ENCODE measurements around the gene KANK4. TPM values are rescaled to one million over a fixed set of nuclear protein-coding genes. Genes with fewer than 3 reads are reported as not detected.

The KANK4 gene
- total and polyA plus RNA-seq, 2 donors (not counting 1 experiment from before 2014, with no cell fraction given): not detected

DNA sequence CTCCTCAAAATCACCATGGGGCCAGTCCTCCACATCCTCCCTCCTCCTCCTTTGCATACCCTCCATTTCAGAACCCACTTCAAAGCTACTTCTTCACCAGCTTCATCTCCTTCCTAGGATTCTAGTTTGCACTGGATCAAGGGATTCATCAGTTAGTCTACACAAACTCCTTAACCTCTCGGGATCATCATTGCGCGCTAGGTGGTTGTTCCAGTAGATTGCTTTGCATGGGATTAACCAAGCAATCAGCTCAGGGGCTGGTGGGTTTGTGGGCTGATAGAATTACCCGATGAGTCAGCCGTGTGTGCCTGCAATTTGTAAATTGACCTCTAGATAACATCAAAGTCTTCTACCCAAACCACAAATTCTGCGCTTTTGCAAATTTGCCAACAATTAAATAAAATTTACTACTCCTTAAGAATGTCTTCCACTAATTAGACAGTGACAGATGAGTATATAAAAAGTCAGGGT, 7.7 kb downstream of the KANK4 start:
- DNase-seq (no peak), ATAC-seq (ENCODE audit: low read depth) (no peak)
- Histone ChIP-seq H2AFZ (ENCODE audit: insufficient read depth, low read depth, low read length, poor library complexity, severe bottlenecking) (no peak overlapping the region), H3K9ac (ENCODE audit: low read length) (no peak overlapping the region), H3K4me2 (replicated peaks; ENCODE audit: low read depth, low read length, poor library complexity, severe bottlenecking) (no peak overlapping the region), H3K27me3 (replicated peaks in 1 of 4; ENCODE audit: control extremely low read depth in 1 of 4, control insufficient read depth in 3 of 4, insufficient read depth in 4 of 4, low read length in 3 of 4) (peaks cover 0 to 2% (median 0%) of the 10 kb centered on the region in 4 experiments), H3K9me3 (ENCODE audit: control extremely low read depth in 1 of 3, control insufficient read depth in 2 of 3, insufficient read depth in 1 of 3, low read length in 2 of 3) (no peaks in the 10 kb centered on the region), H3K4me3 (ENCODE audit: control extremely low read depth in 1 of 5, extremely low read depth in 1 of 5, insufficient read depth in 1 of 5, low read depth in 2 of 5, low read length in 4 of 5) (no peak overlapping the region), H3K27ac (ENCODE audit: low read length in 2 of 2) (no peak overlapping the region), H3K79me2 (ENCODE audit: control insufficient read depth, insufficient read depth, low read length) (no peaks in the 10 kb centered on the region), H3K36me3 (replicated peaks in 1 of 2; ENCODE audit: control extremely low read depth in 1 of 2, control insufficient read depth in 1 of 2, extremely low read depth in 1 of 2, insufficient read depth in 2 of 2, low read length in 1 of 2) (no peaks in the 10 kb centered on the region), H3K4me1 (ENCODE audit: control insufficient read depth in 2 of 2, insufficient read depth in 2 of 2, low read length in 2 of 2) (no peaks in the 10 kb centered on the region), H4K20me1 (ENCODE audit: control insufficient read depth, insufficient read depth, low read length, poor library complexity, severe bottlenecking) (no peaks in the 10 kb centered on the region)
- H3K9me3 Mint-ChIP-seq (ENCODE audit: insufficient read depth): no peaks in the 10 kb centered on the region
- TF ChIP-seq, protein P1, sequence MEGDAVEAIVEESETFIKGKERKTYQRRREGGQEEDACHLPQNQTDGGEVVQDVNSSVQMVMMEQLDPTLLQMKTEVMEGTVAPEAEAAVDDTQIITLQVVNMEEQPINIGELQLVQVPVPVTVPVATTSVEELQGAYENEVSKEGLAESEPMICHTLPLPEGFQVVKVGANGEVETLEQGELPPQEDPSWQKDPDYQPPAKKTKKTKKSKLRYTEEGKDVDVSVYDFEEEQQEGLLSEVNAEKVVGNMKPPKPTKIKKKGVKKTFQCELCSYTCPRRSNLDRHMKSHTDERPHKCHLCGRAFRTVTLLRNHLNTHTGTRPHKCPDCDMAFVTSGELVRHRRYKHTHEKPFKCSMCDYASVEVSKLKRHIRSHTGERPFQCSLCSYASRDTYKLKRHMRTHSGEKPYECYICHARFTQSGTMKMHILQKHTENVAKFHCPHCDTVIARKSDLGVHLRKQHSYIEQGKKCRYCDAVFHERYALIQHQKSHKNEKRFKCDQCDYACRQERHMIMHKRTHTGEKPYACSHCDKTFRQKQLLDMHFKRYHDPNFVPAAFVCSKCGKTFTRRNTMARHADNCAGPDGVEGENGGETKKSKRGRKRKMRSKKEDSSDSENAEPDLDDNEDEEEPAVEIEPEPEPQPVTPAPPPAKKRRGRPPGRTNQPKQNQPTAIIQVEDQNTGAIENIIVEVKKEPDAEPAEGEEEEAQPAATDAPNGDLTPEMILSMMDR (IDR thresholded peaks at IDR 0.05): no peak
- ChIA-PET CTCF (no interaction called here), POLR2A (no interaction called here)
- H3K4me1 Mint-ChIP-seq: no peaks in the 10 kb centered on the region
- H3K27ac Mint-ChIP-seq: no peak overlapping the region
- H3K27me3 Mint-ChIP-seq: peaks cover 15% of the 10 kb centered on the region
- no CpG with 5 or more reads among the region's 6 CpGs for WGBS (ENCODE audit: insufficient coverage)
- intact Hi-C loops (cut with micrococcal nuclease): no loop called here
- no peak overlapping the region for H3K4me3 Mint-ChIP-seq

DNA sequence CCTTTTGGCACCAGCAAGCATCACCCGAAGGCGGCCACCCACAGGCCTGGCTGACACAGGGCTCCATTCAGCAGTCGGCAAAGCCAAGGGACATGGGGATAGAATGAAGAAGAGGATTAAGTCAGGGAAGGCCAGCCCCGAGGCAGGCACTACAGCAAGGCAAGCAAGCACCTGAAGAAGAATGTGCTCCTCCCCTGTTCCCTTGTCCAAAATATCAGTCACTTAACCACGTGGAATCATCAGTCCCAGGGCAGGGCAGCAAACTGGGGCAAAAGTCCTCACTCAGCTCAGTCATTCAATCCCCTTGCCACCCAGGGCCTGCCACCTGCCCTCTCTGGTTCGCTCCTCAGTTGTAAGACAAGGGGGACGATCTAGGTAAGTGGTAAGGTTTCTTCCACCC, 9.3 kb downstream of the KANK4 start:
- Histone ChIP-seq H3K4me1 (ENCODE audit: control insufficient read depth in 2 of 2, insufficient read depth in 2 of 2, low read length in 2 of 2) (no peaks in the 10 kb centered on the region), H2AFZ (ENCODE audit: insufficient read depth, low read depth, low read length, poor library complexity, severe bottlenecking) (no peak overlapping the region), H3K9me3 (ENCODE audit: control extremely low read depth in 1 of 3, control insufficient read depth in 2 of 3, insufficient read depth in 1 of 3, low read length in 2 of 3) (no peaks in the 10 kb centered on the region), H3K79me2 (ENCODE audit: control insufficient read depth, insufficient read depth, low read length) (no peaks in the 10 kb centered on the region), H3K36me3 (replicated peaks in 1 of 2; ENCODE audit: control extremely low read depth in 1 of 2, control insufficient read depth in 1 of 2, extremely low read depth in 1 of 2, insufficient read depth in 2 of 2, low read length in 1 of 2) (no peaks in the 10 kb centered on the region), H4K20me1 (ENCODE audit: control insufficient read depth, insufficient read depth, low read length, poor library complexity, severe bottlenecking) (no peaks in the 10 kb centered on the region), H3K27me3 (replicated peaks in 1 of 4; ENCODE audit: control extremely low read depth in 1 of 4, control insufficient read depth in 3 of 4, insufficient read depth in 4 of 4, low read length in 3 of 4) (peaks cover 0 to 2% (median 0%) of the 10 kb centered on the region in 4 experiments), H3K4me2 (replicated peaks; ENCODE audit: low read depth, low read length, poor library complexity, severe bottlenecking) (no peak overlapping the region), H3K27ac (ENCODE audit: low read length in 2 of 2) (no peak overlapping the region), H3K4me3 (ENCODE audit: control extremely low read depth in 1 of 5, extremely low read depth in 1 of 5, insufficient read depth in 1 of 5, low read depth in 2 of 5, low read length in 4 of 5) (no peak overlapping the region), H3K9ac (ENCODE audit: low read length) (no peak overlapping the region)
- DNase-seq (no peak), ATAC-seq (ENCODE audit: low read depth) (no peak)
- H3K27ac Mint-ChIP-seq: no peak overlapping the region
- POLR2A ChIA-PET: no interaction called here
- intact Hi-C loops (cut with micrococcal nuclease): no loop called here
- peaks cover 5% of the 10 kb centered on the region for H3K27me3 Mint-ChIP-seq
- TF ChIP-seq, protein P1 (IDR thresholded peaks at IDR 0.05): no peak
- no peak for TF ChIP-seq EZH2 (IDR thresholded peaks at IDR 0.05; ENCODE audit: borderline replicate concordance, insufficient read depth, low read depth, low read length, poor library complexity, severe bottlenecking)
- 50% methylated on average over 1 of the region's 7 CpGs for WGBS (ENCODE audit: insufficient coverage)
- CTCF ChIA-PET: interaction anchor here (1.7 kb wide), 1 partner anchor 16 kb away, joined by 4 read pairs; no protein-coding TSS in a partner anchor
- H3K9me3 Mint-ChIP-seq (ENCODE audit: insufficient read depth): no peaks in the 10 kb centered on the region
- H3K4me3 Mint-ChIP-seq: no peak overlapping the region
- H3K4me1 Mint-ChIP-seq: no peaks in the 10 kb centered on the region

Data from B cell (primary cell).